GM12891 (cell line): ENCODE results near the gene FAM25C.
"Not testable (repeated sequence)": the region's sequence is repeated elsewhere in the genome, so short reads cannot be mapped to it uniquely, and the experiment has no call there.

Source experiments
- DNase-seq: peaks from one replicate; pipeline ENCODE4 v3.0.0; 2011; ENCODE audit warnings: low spot score; ENCODE audit not compliant: insufficient read length
- FAIRE-seq: peaks from 2 replicates; lab custom pipeline; 2011; peaks lifted over from hg19 to GRCh38; lab: Jason Lieb, UNC

FAM25C gene

GRCh38 chr10:47962785-47963184 lies 36.8 kb downstream of the FAM25C start:
- FAIRE-seq, DNase-seq: not testable (repeated sequence)

GRCh38 chr10:47960699-47961098 lies 38.9 kb downstream of the FAM25C start:
- DNase-seq, FAIRE-seq: not testable (repeated sequence)

GRCh38 chr10:47959677-47960076 lies 39.9 kb downstream of the FAM25C start:
- not testable (repeated sequence) for DNase-seq, FAIRE-seq

GRCh38 chr10:47957158-47957557 lies 42.4 kb downstream of the FAM25C start:
- not testable (repeated sequence) for FAIRE-seq, DNase-seq

- not testable (repeated sequence) for DNase-seq, FAIRE-seq
These were observed 52.2 kb downstream of the FAM25C start for GRCh38 chr10:47947424-47947823.
